Measurements from ENCODE around the gene ZIC2. TPM values are rescaled to one million over a fixed set of nuclear protein-coding genes. Genes with fewer than 3 reads are reported as not detected.

Gene ZIC2
- total RNA-seq, 1 experiment from 2014 or later, result 44.4 TPM

DNA sequence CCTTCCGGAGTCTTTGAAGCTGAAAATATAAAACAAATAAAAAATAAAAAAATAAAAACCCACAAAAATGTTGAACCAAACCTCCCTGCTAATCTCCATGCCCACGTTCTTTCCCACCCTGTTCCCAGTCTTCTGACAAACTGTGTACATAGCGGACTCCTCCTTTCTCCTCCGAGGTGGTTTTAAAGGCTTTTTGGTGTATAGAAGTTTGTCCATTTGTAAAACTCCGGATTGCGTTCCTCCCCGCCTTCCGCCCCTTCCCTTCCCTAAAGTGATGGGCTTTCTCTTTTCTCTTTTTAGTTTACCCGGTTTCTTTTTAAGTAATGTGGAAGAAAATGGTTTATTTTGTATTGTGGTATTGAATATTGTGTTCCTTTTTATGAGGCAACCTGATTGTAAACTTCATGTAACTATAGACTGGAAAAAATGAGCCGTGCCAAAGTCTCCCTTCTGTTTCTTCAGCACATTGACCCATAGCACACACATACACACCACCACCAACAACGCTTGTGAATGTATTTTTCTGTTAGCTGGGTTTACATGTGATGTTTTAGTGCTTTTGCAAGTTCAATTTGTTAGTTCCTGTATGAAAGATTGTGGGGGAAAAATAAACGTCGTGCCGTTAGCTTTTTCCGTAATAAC, 4.4 kb downstream of the ZIC2 start:
- no peak for TF ChIP-seq RAD21 (IDR thresholded peaks at IDR 0.05; ENCODE audit: low read depth)
- TF ChIP-seq EGR1 (IDR thresholded peaks at IDR 0.05; ENCODE audit: low read depth), result no peak
- no peak for TF ChIP-seq ATF3 (IDR thresholded peaks at IDR 0.05)
- TF ChIP-seq SRF (IDR thresholded peaks at IDR 0.05; ENCODE audit: low read depth), result no peak
- TF ChIP-seq SIN3A (IDR thresholded peaks at IDR 0.05; ENCODE audit: low read depth), result no peak
- TF ChIP-seq YY1 (IDR thresholded peaks at IDR 0.05; ENCODE audit: extremely low read depth, insufficient replicate concordance, low read depth, low read length), result no peak
- TF ChIP-seq POLR2A (IDR thresholded peaks at IDR 0.05; ENCODE audit: borderline replicate concordance, extremely low read depth, insufficient read depth, insufficient read length), result no peak
- no peak for TF ChIP-seq JUND (IDR thresholded peaks at IDR 0.05)
- Histone ChIP-seq H3K79me2 (ENCODE audit: insufficient read depth, low read length) (peaks cover 32% of the 10 kb centered on the region), H3K36me3 (ENCODE audit: control insufficient read depth in 1 of 2, insufficient read depth in 2 of 2, low read length in 2 of 2) (peaks cover 0 to 6% of the 10 kb centered on the region in 2 experiments; a peak in 2 of 4 replicates), H3K4me3 (replicated peaks in 1 of 2; ENCODE audit: low read depth in 1 of 2, low read length in 2 of 2) (no peak overlapping the region), H3K27me3 (ENCODE audit: insufficient read depth, low read length) (no peaks in the 10 kb centered on the region), H3K4me2 (ENCODE audit: low read length) (no peak overlapping the region), H3K9me2 (ENCODE audit: insufficient read depth) (no peaks in the 10 kb centered on the region), H2AFZ (ENCODE audit: low read depth, low read length, poor library complexity, severe bottlenecking) (no peak overlapping the region), H4K20me1 (ENCODE audit: insufficient read depth) (no peaks in the 10 kb centered on the region), H3K27ac (ENCODE audit: low read depth, low read length) (no peak overlapping the region), H3K4me1 (ENCODE audit: control insufficient read depth in 1 of 2, insufficient read depth in 2 of 2, low read length in 2 of 2) (peaks cover 12 to 14% of the 10 kb centered on the region in 2 experiments), H3K9me3 (ENCODE audit: control insufficient read depth in 1 of 2, insufficient read depth in 1 of 2, low read depth in 1 of 2, low read length in 2 of 2) (no peaks in the 10 kb centered on the region), H3K9ac (ENCODE audit: low read length) (no peak overlapping the region)
- ATAC-seq (no peak), DNase-seq (ENCODE audit: low read depth, low spot score) (no peak)
- POLR2A ChIA-PET, result no interaction called here
- CTCF ChIA-PET, result no interaction called here
- intact Hi-C loops (cut with micrococcal nuclease), result no loop called here
- BruUV-seq (replicated peaks), result TSS peak; percentile 34
- RAD21 ChIA-PET (ENCODE audit: low non-redundant PET in 1 of 2, low total read pairs in 2 of 2, uncharacterized antibody in 2 of 2, unreplicated experiment in 2 of 2), result no interaction called here

DNA sequence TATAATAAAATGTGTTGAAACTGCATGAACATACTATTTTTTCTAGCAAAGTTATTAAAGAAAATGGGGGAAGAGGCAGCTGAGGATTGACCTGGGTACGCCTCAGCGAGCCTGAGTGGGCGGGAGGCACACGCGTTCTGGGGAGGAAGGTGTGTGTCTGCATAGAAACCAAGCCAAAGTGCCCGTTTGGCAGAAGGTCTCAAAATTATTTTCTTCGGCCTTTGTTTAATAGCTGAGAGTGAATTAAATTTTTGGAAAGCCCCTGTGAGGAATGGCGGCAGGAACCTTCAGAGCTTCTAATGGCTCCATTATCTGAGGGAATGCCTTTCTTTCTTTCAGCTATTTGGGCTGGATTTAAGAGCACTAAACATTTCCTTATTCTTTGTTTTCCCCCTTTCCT, 5.2 kb downstream of the ZIC2 start:
- intact Hi-C loops (cut with micrococcal nuclease), result no loop called here
- DNase-seq (ENCODE audit: low read depth, low spot score), result no peak
- H3K4me3 ChIP-seq (replicated peaks in 1 of 2; ENCODE audit: low read depth in 1 of 2, low read length in 2 of 2), result no peak overlapping the region
- no TSS peak for BruUV-seq (replicated peaks)
- no peak overlapping the region for H2AFZ ChIP-seq (ENCODE audit: low read depth, low read length, poor library complexity, severe bottlenecking)
- no peaks in the 10 kb centered on the region for H3K27me3 ChIP-seq (ENCODE audit: insufficient read depth, low read length)
- H3K36me3 ChIP-seq (ENCODE audit: control insufficient read depth in 1 of 2, insufficient read depth in 2 of 2, low read length in 2 of 2), result peaks cover 0 to 6% of the 10 kb centered on the region in 2 experiments; a peak in 2 of 4 replicates
- no peak for ATAC-seq
- H3K9me2 ChIP-seq (ENCODE audit: insufficient read depth), result no peaks in the 10 kb centered on the region
- POLR2A ChIA-PET, result no interaction called here
- no peak overlapping the region for H3K9ac ChIP-seq (ENCODE audit: low read length)
- H3K79me2 ChIP-seq (ENCODE audit: insufficient read depth, low read length), result peaks cover 32% of the 10 kb centered on the region
- RAD21 ChIA-PET (ENCODE audit: low non-redundant PET in 1 of 2, low total read pairs in 2 of 2, uncharacterized antibody in 2 of 2, unreplicated experiment in 2 of 2), result no interaction called here
- H3K4me1 ChIP-seq (ENCODE audit: control insufficient read depth in 1 of 2, insufficient read depth in 2 of 2, low read length in 2 of 2), result peaks cover 12 to 14% of the 10 kb centered on the region in 2 experiments
- CTCF ChIA-PET, result interaction anchor here (1.2 kb wide), 1 partner anchor 249 kb away, joined by 3 read pairs; no protein-coding TSS in a partner anchor
- H4K20me1 ChIP-seq (ENCODE audit: insufficient read depth), result no peaks in the 10 kb centered on the region
- H3K4me2 ChIP-seq (ENCODE audit: low read length), result no peak overlapping the region
- H3K9me3 ChIP-seq (ENCODE audit: control insufficient read depth in 1 of 2, insufficient read depth in 1 of 2, low read depth in 1 of 2, low read length in 2 of 2), result no peaks in the 10 kb centered on the region
- H3K27ac ChIP-seq (ENCODE audit: low read depth, low read length), result no peak overlapping the region
- TF ChIP-seq FOSL1 (IDR thresholded peaks at IDR 0.05; ENCODE audit: low read depth) (no peak), POLR2A (IDR thresholded peaks at IDR 0.05; ENCODE audit: borderline replicate concordance, extremely low read depth, insufficient read depth, insufficient read length) (no peak), EZH2phosphoT487 (IDR thresholded peaks at IDR 0.05; ENCODE audit: borderline replicate concordance) (no peak), SP1 (IDR thresholded peaks at IDR 0.05; ENCODE audit: low read depth) (no peak), ZFX (IDR thresholded peaks at IDR 0.05) (no peak), EGR1 (IDR thresholded peaks at IDR 0.05; ENCODE audit: low read depth) (no peak), SRF (IDR thresholded peaks at IDR 0.05; ENCODE audit: low read depth) (no peak), EZH2 (IDR thresholded peaks at IDR 0.05) (no peak), SIN3A (IDR thresholded peaks at IDR 0.05; ENCODE audit: low read depth) (no peak), ELF1 (IDR thresholded peaks at IDR 0.05; ENCODE audit: borderline replicate concordance, low read depth) (no peak)
- TF ChIP-seq, protein P1, sequence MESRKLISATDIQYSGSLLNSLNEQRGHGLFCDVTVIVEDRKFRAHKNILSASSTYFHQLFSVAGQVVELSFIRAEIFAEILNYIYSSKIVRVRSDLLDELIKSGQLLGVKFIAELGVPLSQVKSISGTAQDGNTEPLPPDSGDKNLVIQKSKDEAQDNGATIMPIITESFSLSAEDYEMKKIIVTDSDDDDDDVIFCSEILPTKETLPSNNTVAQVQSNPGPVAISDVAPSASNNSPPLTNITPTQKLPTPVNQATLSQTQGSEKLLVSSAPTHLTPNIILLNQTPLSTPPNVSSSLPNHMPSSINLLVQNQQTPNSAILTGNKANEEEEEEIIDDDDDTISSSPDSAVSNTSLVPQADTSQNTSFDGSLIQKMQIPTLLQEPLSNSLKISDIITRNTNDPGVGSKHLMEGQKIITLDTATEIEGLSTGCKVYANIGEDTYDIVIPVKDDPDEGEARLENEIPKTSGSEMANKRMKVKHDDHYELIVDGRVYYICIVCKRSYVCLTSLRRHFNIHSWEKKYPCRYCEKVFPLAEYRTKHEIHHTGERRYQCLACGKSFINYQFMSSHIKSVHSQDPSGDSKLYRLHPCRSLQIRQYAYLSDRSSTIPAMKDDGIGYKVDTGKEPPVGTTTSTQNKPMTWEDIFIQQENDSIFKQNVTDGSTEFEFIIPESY (IDR thresholded peaks at IDR 0.05; ENCODE audit: extremely low read depth, insufficient replicate concordance, low read length), result no peak
- TF ChIP-seq, protein P2, sequence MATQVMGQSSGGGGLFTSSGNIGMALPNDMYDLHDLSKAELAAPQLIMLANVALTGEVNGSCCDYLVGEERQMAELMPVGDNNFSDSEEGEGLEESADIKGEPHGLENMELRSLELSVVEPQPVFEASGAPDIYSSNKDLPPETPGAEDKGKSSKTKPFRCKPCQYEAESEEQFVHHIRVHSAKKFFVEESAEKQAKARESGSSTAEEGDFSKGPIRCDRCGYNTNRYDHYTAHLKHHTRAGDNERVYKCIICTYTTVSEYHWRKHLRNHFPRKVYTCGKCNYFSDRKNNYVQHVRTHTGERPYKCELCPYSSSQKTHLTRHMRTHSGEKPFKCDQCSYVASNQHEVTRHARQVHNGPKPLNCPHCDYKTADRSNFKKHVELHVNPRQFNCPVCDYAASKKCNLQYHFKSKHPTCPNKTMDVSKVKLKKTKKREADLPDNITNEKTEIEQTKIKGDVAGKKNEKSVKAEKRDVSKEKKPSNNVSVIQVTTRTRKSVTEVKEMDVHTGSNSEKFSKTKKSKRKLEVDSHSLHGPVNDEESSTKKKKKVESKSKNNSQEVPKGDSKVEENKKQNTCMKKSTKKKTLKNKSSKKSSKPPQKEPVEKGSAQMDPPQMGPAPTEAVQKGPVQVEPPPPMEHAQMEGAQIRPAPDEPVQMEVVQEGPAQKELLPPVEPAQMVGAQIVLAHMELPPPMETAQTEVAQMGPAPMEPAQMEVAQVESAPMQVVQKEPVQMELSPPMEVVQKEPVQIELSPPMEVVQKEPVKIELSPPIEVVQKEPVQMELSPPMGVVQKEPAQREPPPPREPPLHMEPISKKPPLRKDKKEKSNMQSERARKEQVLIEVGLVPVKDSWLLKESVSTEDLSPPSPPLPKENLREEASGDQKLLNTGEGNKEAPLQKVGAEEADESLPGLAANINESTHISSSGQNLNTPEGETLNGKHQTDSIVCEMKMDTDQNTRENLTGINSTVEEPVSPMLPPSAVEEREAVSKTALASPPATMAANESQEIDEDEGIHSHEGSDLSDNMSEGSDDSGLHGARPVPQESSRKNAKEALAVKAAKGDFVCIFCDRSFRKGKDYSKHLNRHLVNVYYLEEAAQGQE (IDR thresholded peaks at IDR 0.05; ENCODE audit: low read depth), result no peak

Data from HCT116 (cell line).